GM19043 (cell line): ENCODE measurements around the gene PTPN22.
"Not testable (repeated sequence)": the region's sequence is repeated elsewhere in the genome, so short reads cannot be mapped to it uniquely, and the experiment has no call there.

ENCODE experiments used
- ATAC-seq: cut with Tn5 transposase; IDR thresholded peaks from one replicate; pipeline ENCODE4 v1.9.1; 2021; ENCODE audit warnings: low read depth; ENCODE audit not compliant: unreplicated experiment

The PTPN22 gene

DNA sequence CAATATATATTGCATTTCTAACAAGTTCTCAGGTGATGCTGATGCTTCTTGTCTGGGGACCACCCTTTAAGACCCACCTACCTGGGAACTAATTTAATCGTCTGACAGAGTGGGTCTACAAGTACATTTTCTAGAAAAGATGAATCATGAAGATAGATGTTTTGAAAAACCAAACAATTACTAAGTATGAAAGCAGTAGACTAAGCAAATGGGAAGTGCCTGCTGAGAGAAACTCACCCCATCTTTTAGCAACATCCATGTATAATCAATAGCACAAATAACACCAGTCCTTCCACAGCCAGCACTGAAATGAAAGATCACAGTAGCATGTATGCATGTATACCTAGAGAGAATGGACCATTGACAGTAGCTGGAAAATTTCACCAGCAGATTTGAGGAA, 17.3 kb downstream of the PTPN22 start:
- no peak for ATAC-seq

DNA sequence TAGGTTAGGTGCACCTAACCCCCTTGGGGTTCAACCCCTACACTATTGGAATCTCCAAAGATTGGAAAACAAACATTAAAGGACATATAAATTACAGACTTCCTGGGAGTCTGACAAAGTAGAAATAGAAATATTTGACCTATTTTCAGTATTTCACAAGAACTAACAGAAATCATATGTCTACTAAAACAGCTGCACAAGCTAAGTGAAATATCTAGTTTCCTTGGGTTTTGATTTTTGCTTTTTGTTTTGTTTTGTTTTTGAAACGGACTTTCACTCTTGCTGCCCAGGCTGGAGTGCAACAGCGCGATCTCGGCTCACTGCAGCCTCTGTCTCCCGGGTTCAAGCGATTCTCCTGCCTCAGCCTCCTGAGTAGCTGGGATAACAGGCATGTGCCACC, 18.8 kb downstream of the PTPN22 start:
- ATAC-seq: not testable (repeated sequence)

DNA sequence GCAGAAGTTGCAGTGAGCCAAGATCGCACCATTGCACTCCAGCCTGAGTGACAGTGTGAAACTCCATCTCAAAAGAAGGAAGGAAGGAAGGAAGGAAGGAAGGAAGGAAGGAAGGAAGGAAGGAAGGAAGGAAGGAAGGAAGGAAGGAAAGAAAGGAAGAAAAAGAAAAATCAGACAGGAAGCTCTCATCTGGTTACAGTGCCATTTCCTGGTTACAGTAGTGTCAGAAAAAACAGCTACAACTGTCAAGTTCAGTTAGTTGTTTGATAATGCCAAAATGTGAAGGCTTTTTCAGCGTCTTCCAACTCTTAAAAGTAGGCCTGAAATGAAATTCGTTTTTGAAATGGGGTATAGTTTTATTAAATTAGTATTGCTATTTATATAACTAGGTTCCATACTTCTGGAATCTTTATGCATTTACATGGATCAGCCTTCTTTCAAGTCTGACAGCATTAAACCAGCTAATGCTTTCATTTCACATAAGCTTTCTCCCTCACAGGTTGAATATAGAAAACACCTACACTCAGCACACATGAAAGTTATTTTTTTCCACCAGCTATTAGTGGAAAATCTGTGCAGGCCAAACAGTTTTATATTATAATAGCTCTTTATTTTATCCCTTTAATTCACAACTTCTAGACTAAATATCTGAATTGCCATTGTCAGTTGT, 21.2 kb downstream of the PTPN22 start:
- no peak for ATAC-seq

GRCh38 chr1:113849072-113849471, 22.4 kb downstream of the PTPN22 start:
- ATAC-seq: no peak

DNA sequence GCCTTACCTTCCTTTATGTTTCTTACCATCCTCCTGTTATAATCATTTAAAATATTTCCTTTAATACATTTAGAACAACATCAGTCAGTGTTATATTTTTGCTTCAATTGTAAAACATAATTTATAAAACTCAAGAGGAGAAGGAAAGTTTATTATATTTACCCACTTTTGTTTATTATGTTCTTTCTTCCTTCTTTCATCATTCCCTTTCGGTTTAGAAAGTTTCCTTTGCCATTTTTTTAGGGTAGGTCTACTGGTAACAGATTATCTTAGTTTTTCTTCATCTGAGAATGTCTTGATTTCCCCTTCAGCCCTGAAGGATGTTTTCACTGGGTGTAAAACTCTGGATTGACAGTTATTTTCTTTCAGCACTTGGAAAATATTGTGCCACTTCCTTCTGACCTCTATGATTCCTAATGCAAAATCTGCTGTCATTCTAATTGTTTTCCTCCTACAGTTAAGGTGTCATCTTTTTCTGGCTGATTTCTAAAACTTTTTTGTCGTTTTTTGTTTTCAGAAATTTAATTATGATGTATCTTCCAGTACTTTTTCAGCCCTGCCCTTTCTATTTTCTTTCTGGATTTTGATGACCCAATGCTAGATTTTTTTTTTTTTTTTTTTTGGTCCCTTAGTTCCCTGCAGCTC, 25.0 kb downstream of the PTPN22 start:
- ATAC-seq: no peak

GRCh38 chr1:113836534-113836933, 35.0 kb downstream of the PTPN22 start:
- ATAC-seq: no peak

- ATAC-seq: no peak
Observed at GRCh38 chr1:113835686-113836290, 35.7 kb downstream of the PTPN22 start.

DNA sequence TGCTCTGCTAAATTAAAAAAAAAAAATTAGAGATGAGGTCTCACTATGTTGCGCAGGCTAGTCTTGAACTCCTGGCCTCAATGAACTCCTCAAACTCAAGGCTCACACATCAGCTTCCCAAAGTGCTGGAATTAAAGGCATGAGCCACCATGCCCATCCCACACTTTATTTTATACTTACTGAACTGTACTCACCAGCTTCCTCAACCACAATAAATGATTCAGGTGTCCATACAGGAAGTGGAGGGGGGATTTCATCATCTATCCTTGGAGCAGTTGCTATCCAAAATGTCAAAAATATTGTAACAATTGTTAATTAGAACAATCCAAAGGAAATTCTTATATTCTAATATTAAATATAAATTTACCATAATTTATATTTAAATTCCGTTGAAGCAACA, 36.8 kb downstream of the PTPN22 start:
- ATAC-seq: no peak

- ATAC-seq: no peak
Observed at GRCh38 chr1:113830039-113830438, 41.5 kb downstream of the PTPN22 start.

GRCh38 chr1:113821916-113822315, 49.6 kb downstream of the PTPN22 start:
- no peak for ATAC-seq

- no peak for ATAC-seq
Observed at GRCh38 chr1:113818578-113818977, 52.9 kb downstream of the PTPN22 start.

DNA sequence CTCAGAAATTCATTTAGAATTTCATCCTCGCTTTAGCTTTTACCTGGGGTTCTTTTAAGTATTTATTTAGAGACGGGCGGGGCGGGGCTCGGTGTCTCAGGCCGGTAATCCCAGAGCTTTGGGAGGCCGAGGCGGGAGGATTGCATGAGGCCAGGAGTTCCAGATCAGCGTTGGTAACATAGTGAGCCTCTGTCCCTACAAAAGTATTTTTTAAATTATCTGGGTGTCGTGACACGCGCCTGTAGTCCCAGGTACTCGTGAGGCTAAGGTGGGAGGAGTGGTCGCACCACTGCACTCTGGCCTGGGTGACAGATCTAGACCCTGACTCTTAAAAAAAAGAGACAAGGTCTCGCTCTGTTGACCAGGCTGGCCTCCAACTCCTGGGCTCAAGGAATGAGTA, 58.3 kb downstream of the PTPN22 start:
- ATAC-seq: no peak

GRCh38 chr1:113812661-113813135, 58.8 kb downstream of the PTPN22 start:
- ATAC-seq: no peak

DNA sequence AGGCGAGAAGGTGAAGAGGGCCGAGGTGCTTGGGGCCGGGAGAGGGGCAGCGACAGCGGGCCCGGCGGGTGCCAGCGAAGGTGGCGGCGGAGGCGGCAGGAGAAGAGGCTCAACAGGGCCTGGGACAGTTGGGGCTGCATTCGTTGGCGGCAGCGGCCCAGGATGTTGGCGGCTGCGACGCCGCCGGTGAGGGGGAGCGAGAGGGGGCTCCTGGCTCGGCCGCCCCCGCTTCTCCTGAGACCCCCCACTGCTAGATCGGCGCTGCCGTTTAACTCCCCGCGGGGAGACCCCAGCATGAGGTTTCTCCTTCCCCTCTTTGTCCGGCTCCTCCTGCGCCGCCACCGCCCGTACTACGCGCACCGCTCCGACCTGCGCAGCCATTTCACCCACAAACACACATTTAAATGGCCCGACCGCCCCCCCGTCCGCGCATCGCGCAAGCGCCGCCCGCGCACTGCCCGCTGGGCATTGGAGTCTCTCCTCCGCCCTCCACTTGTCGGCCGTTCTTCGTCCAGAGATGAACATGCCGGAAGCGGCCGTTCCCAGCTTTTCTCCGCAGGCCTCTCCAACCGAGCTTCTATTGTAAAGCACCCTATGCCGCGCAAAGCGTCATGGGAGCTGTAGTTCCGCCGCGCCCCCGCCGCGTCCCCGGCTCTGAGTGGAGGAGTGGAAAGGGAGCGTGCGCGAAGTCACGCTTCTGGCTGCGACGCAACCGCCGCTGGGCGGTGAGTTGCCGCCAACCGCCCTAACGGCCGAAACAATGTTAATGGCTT, 59.4 kb downstream of the PTPN22 start, which contains the start of gene RSBN1:
Gene RSBN1 (minus strand): TSS at position 589 of the 773 bp plus-strand sequence. CDS start 64 bp downstream, at position 525.
- ATAC-seq: peak; percentile 90

DNA sequence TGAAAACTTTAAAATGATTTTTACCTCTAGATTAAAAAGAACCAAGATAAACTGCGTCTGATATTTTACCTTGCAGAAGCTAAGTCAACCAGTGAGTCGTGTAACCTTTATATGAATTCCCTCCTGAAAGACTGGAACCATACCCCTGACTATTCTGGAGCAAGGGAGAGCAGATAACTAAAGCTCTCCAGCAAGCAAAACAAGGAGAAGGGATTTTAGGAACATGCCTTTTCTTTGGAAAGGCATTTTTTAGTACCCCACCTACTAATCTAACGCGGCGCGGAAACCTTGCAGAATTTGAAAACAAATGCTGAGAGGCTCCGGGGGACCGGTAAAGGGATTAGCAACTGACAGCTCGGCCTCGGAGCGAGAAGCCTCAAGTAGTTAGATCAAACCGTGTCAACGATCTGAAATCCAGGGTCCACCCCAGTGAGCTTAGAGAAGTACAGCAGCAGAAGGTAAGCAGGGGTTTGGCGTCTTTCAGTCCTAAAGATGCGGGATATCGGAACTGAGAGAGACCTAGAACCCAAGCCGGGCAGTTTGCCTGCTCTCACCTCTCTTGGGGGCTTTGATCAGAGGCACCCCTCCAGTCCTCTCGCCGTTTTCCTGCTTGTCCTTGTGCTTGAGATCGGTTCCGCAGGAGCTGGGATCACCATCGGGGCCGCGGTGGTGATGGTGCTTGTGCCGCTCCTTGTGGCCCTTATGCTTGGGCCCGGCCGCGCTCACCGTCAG, 60.2 kb downstream of the PTPN22 start:
- ATAC-seq: peak; percentile 12

DNA sequence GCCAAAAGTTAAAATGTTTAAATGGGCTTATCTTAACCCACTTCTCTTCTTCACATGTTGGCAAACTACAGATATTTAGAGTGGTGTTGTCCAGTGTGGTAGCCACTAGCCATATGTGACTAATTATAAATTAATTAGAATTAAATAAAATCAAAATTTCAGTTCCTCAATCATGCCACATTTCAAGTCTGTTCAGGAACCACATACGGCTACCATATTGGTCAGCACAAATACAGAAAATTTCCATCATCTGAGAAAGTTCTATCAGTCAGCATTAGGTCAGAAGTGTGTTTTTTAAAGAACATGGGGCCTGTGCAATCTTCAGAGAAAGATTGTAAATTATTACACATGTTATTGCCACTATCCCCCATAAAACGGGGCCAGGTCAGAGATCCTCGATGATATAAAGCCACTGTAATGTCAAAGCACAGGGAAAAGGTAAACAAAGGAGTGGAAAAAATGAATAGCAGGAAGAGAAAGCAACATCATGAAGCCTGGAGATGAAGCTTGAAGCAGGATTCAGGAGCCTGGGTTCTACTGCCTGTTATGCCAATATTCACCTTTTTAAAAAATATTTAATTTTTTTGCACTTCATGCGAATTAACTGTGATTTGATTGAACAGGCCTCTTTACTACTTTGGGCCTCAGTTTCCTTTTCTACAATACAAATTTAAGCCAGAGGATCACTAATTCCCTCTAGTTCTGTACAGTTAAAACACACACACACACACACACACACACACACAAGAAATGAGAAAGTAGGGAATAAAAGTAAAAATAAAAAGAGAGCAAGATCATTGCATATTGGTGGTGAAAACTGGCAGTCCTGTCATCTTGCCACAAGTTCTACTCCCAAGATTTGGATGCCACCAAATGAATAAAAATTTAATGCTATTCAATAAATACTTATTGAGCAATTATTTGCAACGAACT, 61.6 kb downstream of the PTPN22 start:
- no peak for ATAC-seq

DNA sequence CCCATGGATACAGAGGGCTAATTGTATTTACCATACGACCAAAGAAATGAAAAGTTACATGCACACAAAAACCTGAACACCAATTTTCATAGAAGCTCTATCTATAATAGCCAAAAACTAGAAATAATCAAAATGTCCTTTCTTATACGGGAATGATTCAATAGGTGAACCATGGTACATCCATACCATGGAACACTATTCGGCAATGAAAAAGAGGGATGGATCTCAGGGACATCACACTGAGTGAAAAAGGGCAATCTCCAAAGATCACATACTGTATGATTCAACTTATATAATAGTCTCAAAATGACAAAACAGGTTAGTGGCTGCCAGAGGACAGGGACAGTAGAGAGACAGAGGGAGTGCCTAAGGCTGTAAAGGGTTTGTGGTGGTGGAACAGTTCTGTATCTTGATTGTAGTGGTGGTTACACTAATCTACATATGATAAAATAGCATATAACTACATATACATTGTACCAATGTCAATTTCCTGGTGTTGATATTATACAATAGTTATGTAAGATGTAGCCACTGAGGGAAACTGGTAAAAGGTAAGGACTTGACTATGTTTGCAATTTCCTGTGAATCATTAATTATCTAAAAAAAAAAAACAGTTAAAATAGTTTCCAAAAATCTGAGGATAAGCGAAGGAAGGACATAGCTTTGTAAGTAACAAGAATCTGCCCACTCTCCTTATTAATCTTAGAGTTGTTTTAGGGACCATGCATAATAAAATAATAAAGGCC, 62.9 kb downstream of the PTPN22 start:
- ATAC-seq: no peak

- no peak for ATAC-seq
Observed at GRCh38 chr1:113805639-113806038, 65.9 kb downstream of the PTPN22 start.

GRCh38 chr1:113805256-113805531, 66.3 kb downstream of the PTPN22 start:
- ATAC-seq: no peak
